Panc1 (cell line): Measurements from ENCODE around the gene STPG1. TPM values are rescaled to one million over a fixed set of nuclear protein-coding genes. Genes with fewer than 3 reads are reported as not detected.

Source experiments
- ATAC-seq: fragments of 200-7000 bp; cut with Tn5 transposase; 2 replicates; pipeline ENCODE4 v1.9.1; 2020; ENCODE audit warnings: mild to moderate bottlenecking, moderate library complexity
- BruUV-seq: library from RNA; stranded (reverse); fragments of 400-500 nt; replicated peaks from 2 replicates; lab custom pipeline; 2021; lab: Mats Ljungman, UMichigan
- CTCF ChIA-PET: fragments of 300-600 bp; sonication (Branson Sonifier 250); formaldehyde crosslinking; loops from one replicate; lab custom pipeline; 2022; ENCODE audit warnings: antibody characterized with exemption; lab: Charles Lee
- POLR2A ChIA-PET: fragments of 300-600 bp; sonication (Branson Sonifier 250); formaldehyde crosslinking; loops from one replicate; lab custom pipeline; 2022; ENCODE audit warnings: antibody characterized with exemption; lab: Charles Lee
- DNase-seq: peaks from one replicate; pipeline ENCODE4 v3.0.0-alpha.2; 2010; ENCODE audit warnings: low read depth, low spot score
- H3K27ac ChIP-seq: 2 replicates; pipeline ENCODE4 v1.5.1; 2011; ENCODE audit warnings: mild to moderate bottlenecking, low read length, inconsistent platforms
- H3K27me3 ChIP-seq: fragments of 200-500 bp; sonication (Bioruptor generic); 2 replicates; pipeline ENCODE4 v1.6.0; 2014; ENCODE audit warnings: low read length, inconsistent platforms; ENCODE audit not compliant: control insufficient read depth, insufficient read depth
- H3K36me3 ChIP-seq: fragments of 200-500 bp; sonication (Bioruptor generic); 2 replicates; pipeline ENCODE4 v1.5.1; 2014; ENCODE audit warnings: inconsistent platforms, mild to moderate bottlenecking, low read length, moderate library complexity; ENCODE audit not compliant: control insufficient read depth, insufficient read depth
- H3K4me1 ChIP-seq: 2 replicates; pipeline ENCODE4 v1.5.1; 2011; ENCODE audit warnings: inconsistent platforms, mild to moderate bottlenecking, low read length, moderate library complexity; ENCODE audit not compliant: control insufficient read depth, insufficient read depth
- H3K4me3 ChIP-seq, 2 experiments: 2 replicates each; pipeline ENCODE4 v1.5.1; 2011 to 2012; ENCODE audit warnings: low read depth in 2 of 2, low read length in 2 of 2, mild to moderate bottlenecking in 2 of 2, inconsistent platforms in 1 of 2, moderate library complexity in 1 of 2
- H3K9me3 ChIP-seq: fragments of 200-500 bp; sonication (Bioruptor generic); 2 replicates; pipeline ENCODE4 v1.5.1; 2014; ENCODE audit warnings: low read depth, mild to moderate bottlenecking, inconsistent platforms, low read length, moderate library complexity; ENCODE audit not compliant: control insufficient read depth, insufficient read depth
- POLR2AphosphoS5 ChIP-seq: IDR thresholded peaks from 2 replicates; pipeline ENCODE4 v1.6.1; 2012; ENCODE audit warnings: mild to moderate bottlenecking, low read depth, low read length, moderate library complexity
- REST ChIP-seq, 2 experiments: IDR thresholded peaks; 2 replicates each; pipeline ENCODE4 v1.6.1; 2011 to 2012; ENCODE audit warnings: low read depth in 2 of 2, control low read depth in 1 of 2, low read length in 1 of 2, mild to moderate bottlenecking in 1 of 2, moderate library complexity in 1 of 2; ENCODE audit not compliant: insufficient read depth in 1 of 2
- SIN3A ChIP-seq: IDR thresholded peaks from 2 replicates; pipeline ENCODE4 v1.6.1; 2012; ENCODE audit warnings: low read depth, mild to moderate bottlenecking, low read length, moderate library complexity, borderline replicate concordance; ENCODE audit not compliant: insufficient read depth
- TCF7L2 ChIP-seq: IDR thresholded peaks from 2 replicates; pipeline ENCODE4 v1.6.1; 2011; ENCODE audit warnings: mild to moderate bottlenecking, low read depth, low read length, inconsistent platforms
- in situ Hi-C: cut with HindIII; loops from 2 replicates; pipeline ENCODE4 v1.10.0; 2016; ENCODE audit warnings: low sequenced_read_pairs, low pct_unique_long_range_greater_than_20kb
- intact Hi-C: fragments of 100-400 bp; cut with micrococcal nuclease; formaldehyde crosslinking; loops from one replicate; pipeline ENCODE4 v1.10.0; 2022; ENCODE audit not compliant: unreplicated experiment
- total RNA-seq: library from RNA; stranded (reverse); gene quantifications from one replicate; pipeline ENCODE4 v1.2.1, GENCODE V29; 2021; ENCODE audit not compliant: unreplicated experiment
- TF ChIP-seq, protein P1 (sequence below): fragments of 450-650 bp; IDR thresholded peaks from 2 replicates; pipeline ENCODE4 v1.5.1; 2017; ENCODE audit warnings: mild to moderate bottlenecking

The STPG1 gene
- total RNA-seq, 1 experiment from 2014 or later = 9.9 TPM

DNA sequence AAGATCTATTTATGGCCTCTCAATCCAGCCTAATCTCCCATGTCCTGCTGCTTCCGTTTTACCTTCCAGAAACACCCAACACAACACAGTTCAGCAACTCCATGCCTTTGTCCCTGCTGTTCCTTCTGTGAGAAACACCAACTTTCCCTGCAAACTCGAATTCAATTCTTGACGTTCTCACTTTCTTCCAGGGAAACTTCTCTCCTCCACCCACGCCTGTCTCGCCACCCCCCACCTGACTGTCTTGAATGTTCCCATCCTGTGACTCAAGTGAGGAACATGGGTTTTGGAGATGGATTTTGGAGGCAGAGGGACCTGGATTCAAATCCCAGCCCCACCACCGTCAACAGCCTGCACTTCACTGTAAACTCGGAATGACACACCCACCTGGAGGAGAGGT, 49.6 kb downstream of the STPG1 start:
- ATAC-seq (no peak), DNase-seq (no peak)
- H3K27ac ChIP-seq = peak overlapping the region; percentile 20
- H3K27me3 ChIP-seq = no peaks in the 10 kb centered on the region
- ChIA-PET CTCF (no interaction called here), POLR2A (no interaction called here)
- no peaks in the 10 kb centered on the region for H3K9me3 ChIP-seq
- H3K4me3 ChIP-seq = no peak overlapping the region
- no TSS peak for BruUV-seq
- TF ChIP-seq REST (IDR thresholded peaks at IDR 0.05; ENCODE audit: insufficient read depth in 1 of 2, low read depth in 2 of 2, low read length in 1 of 2) (no peak), SIN3A (no peak), POLR2AphosphoS5 (no peak), TCF7L2 (no peak)
- TF ChIP-seq, protein P1, sequence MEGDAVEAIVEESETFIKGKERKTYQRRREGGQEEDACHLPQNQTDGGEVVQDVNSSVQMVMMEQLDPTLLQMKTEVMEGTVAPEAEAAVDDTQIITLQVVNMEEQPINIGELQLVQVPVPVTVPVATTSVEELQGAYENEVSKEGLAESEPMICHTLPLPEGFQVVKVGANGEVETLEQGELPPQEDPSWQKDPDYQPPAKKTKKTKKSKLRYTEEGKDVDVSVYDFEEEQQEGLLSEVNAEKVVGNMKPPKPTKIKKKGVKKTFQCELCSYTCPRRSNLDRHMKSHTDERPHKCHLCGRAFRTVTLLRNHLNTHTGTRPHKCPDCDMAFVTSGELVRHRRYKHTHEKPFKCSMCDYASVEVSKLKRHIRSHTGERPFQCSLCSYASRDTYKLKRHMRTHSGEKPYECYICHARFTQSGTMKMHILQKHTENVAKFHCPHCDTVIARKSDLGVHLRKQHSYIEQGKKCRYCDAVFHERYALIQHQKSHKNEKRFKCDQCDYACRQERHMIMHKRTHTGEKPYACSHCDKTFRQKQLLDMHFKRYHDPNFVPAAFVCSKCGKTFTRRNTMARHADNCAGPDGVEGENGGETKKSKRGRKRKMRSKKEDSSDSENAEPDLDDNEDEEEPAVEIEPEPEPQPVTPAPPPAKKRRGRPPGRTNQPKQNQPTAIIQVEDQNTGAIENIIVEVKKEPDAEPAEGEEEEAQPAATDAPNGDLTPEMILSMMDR = no peak
- H3K36me3 ChIP-seq = no peaks in the 10 kb centered on the region
- intact Hi-C loops = no loop called here
- peaks cover 19% of the 10 kb centered on the region for H3K4me1 ChIP-seq
- in situ Hi-C loops = no loop called here

GRCh38 chr1:24362982-24363614, 50.5 kb downstream of the STPG1 start:
- TF ChIP-seq SIN3A (no peak), POLR2AphosphoS5 (no peak), REST (IDR thresholded peaks at IDR 0.05; ENCODE audit: insufficient read depth in 1 of 2, low read depth in 2 of 2, low read length in 1 of 2) (no peak)
- CTCF ChIA-PET = no interaction called here
- Histone ChIP-seq H3K4me3 (no peak overlapping the region), H3K27me3 (no peaks in the 10 kb centered on the region), H3K4me1 (peaks cover 19% of the 10 kb centered on the region), H3K36me3 (no peaks in the 10 kb centered on the region), H3K9me3 (no peaks in the 10 kb centered on the region), H3K27ac (peak overlapping the region; percentile 20; the same call in 1 of the 2 replicates)
- ATAC-seq = no peak
- POLR2A ChIA-PET = no interaction called here
- no peak for DNase-seq
- BruUV-seq = no TSS peak
- intact Hi-C loops (no loop called here), in situ Hi-C loops (no loop called here)
